Activated CD4-positive, alpha-beta memory T cell treated with anti-CD3 and anti-CD28 coated beads for 36 hours (primary cell): ENCODE results near the gene GPSM3. TPM values are rescaled to one million over a fixed set of nuclear protein-coding genes. Genes with fewer than 3 reads are reported as not detected.
"Not testable (repeated sequence)": the region's sequence is repeated elsewhere in the genome, so short reads cannot be mapped to it uniquely, and the experiment has no call there.

Experiments
- CTCF ChIA-PET: fragments of 350-600 bp; sonication (Branson Sonifier 250); formaldehyde crosslinking; loops from one replicate; lab custom pipeline; 2021; ENCODE audit warnings: antibody characterized with exemption, inconsistent platforms; lab: Charles Lee
- POLR2A ChIA-PET: fragments of 350-600 bp; sonication (Branson Sonifier 250); formaldehyde crosslinking; loops from one replicate; lab custom pipeline; 2021; ENCODE audit warnings: antibody characterized with exemption; lab: Charles Lee
- DNase-seq: peaks from one replicate; pipeline ENCODE4 v3.0.0-alpha.2; 2020
- H3K27ac Mint-ChIP-seq: one replicate; pipeline ENCODE4 v1.8.0; 2021; ENCODE audit warnings: mixed read lengths
- H3K27me3 Mint-ChIP-seq: one replicate; pipeline ENCODE4 v1.8.0; 2021; ENCODE audit warnings: mixed read lengths
- H3K36me3 Mint-ChIP-seq: one replicate; pipeline ENCODE4 v1.8.0; 2021; ENCODE audit warnings: mixed read lengths
- H3K4me1 Mint-ChIP-seq: one replicate; pipeline ENCODE4 v1.8.0; 2021; ENCODE audit warnings: low read depth, mixed read lengths
- H3K4me3 Mint-ChIP-seq: one replicate; pipeline ENCODE4 v1.8.0; 2021; ENCODE audit warnings: mild to moderate bottlenecking, mixed read lengths
- H3K9me3 Mint-ChIP-seq: one replicate; pipeline ENCODE4 v1.8.0; 2021; ENCODE audit warnings: mixed read lengths
- intact Hi-C: fragments of 100-400 bp; cut with micrococcal nuclease; formaldehyde crosslinking; loops from one replicate; pipeline ENCODE4 v1.15.1; 2023
- total RNA-seq, 2 experiments: library from RNA; stranded (reverse); gene quantifications; one replicate each; pipeline ENCODE4 v1.2.3, GENCODE V29; 2021

The GPSM3 gene
- total RNA-seq, 2 experiments from 2014 or later: 117 to 118 TPM

DNA sequence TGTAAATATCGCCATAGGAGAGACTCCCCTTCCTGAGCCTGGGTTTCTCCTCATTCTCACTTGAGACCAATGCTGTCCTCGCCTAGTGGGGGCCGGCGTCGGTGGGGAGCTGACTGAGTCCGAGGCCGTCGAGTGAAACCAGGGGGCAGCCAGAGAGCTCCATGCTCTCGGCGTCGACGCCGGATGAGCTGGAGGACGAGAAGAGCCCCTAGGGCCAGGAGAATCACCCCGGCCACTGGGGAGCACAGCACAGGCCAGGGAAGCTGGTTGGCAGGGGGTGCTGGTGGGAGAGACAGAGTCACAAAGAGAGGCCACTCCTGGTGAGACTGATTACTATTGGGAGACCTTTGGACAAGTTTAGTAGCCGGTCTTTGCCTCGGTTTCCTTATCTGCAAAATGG is 6.4 kb upstream of the GPSM3 start:
- Mint-ChIP-seq H3K27me3 (no peaks in the 10 kb centered on the region), H3K27ac (no peak overlapping the region), H3K4me3 (no peak overlapping the region), H3K9me3 (no peaks in the 10 kb centered on the region), H3K4me1 (peaks cover 18% of the 10 kb centered on the region), H3K36me3 (no peaks in the 10 kb centered on the region)
- intact Hi-C loops: loop anchor here (5.0 to 10.0 kb wide), 4 partner anchors 242 to 1216 kb away; partner anchors contain the start of genes CUTA, HSPA1B, LTA and NELFE
- CTCF ChIA-PET: no interaction called here
- POLR2A ChIA-PET: interaction anchor here (0.6 kb wide), 1 partner anchor 1644 kb away, joined by 3 read pairs; no protein-coding TSS in a partner anchor
- no peak for DNase-seq

DNA sequence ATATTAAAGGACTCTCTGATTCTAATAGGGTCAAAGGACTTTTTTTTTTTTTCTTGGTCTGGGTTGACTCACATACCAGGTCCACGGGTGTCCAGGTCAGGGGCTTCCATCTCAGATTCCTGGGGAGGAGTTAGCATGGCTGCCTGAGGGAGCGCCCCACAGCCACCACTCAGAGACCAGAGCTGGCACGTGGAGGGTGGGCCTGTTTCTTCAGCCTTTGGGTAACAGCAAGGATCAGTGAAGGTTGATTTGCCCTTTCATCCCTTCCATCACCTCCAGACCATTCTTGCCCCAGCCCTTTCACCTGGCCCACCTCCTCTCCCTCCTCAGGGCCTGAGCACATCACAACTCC is 5.9 kb upstream of the GPSM3 start:
- ChIA-PET POLR2A (no interaction called here), CTCF (no interaction called here)
- no peak overlapping the region for H3K27ac Mint-ChIP-seq
- DNase-seq: no peak
- no peak overlapping the region for H3K4me3 Mint-ChIP-seq
- H3K36me3 Mint-ChIP-seq: no peaks in the 10 kb centered on the region
- intact Hi-C loops: loop anchor here (5.0 to 10.0 kb wide), 4 partner anchors 241 to 1216 kb away; partner anchors contain the start of genes CUTA, HSPA1B, LTA and NELFE
- peaks cover 23% of the 10 kb centered on the region for H3K4me1 Mint-ChIP-seq
- H3K9me3 Mint-ChIP-seq: no peaks in the 10 kb centered on the region
- no peaks in the 10 kb centered on the region for H3K27me3 Mint-ChIP-seq

DNA sequence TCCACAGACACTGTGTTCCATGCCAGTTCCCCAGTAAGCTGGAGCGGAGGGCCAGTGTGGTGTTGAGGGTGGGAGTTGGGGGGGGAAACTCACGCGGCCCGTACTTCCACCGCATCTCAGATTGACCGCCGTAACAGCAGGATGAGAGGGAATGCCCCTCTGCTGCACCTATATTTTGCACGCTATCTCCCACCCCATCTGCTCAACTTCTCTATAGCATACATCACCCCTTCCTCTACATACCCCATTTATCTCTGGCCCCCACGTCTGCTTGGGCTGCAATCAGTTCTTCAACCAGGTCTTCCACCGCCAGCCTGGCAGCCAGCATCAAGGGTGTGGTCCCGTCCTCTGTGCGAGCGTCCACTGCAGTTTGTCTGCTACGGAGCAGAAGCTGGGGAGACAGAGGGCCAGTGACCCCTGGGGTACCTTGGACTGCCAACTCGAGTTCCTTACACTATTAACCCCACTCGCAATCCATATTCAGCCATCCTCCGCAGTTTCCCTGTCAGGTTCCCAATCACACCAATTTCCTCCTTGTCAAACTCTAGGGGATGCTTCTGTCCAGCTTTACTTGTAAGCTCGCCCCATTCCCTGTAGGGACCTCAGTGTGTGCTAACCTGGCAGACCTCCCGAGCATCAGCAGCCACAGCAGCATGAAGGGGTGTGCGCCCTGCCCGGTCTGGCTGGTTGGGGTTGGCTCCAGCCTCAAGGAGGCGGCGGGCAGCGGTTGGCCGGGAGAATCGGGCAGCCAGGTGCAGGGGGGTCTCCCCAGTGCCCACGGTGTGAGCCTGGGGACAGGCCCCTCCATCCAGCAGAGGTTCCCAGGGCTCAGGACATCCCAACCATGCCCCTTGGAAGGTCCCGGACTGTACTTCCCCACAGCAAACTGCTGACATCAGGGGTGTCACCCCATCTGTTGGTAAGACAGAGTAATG is 4.5 kb upstream of the GPSM3 start:
- intact Hi-C loops: loop anchor here (5.0 to 10.0 kb wide), 4 partner anchors 240 to 1218 kb away; partner anchors contain the start of genes CUTA, HSPA1B, LTA and NELFE

DNA sequence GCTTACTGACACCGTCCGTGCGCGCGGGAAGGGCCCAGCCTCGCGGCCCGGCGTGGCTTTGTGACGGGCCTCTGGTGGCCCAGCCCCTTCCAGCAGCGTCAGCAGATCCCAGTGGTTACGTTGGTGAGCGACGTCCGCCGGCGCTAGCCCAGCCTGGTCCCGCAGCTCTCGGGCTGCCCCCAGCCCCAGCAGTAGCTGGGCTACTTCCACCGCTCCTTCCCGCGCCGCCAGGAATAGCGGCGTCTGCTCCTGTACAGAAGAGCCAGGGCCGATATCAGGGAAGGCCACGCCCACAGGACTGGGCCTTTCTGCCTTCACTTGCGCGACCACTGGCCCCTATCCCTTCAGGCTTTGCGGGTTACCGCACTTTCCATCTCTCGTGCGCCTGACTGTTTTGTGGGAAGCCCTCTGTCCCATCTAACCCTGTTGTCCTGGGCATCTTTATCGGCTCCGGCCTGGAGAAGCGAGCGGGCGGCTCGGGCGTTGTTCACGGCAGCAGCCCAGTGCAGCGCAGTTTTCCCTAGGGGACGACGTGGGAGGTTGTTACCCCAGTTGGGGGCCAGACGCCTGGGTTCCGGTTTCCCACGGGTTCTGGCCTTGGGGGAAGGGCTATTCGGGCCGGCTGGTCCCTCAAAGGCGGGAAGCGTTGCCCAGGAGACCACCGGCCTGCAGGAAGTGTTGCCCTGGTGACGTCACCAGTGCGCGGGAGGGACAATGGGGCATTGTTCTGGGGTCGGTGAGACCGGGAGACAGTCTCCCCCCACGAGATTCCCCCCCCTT is 3.6 kb upstream of the GPSM3 start:
- Mint-ChIP-seq H3K4me1 (peaks cover 23% of the 10 kb centered on the region), H3K27me3 (no peaks in the 10 kb centered on the region), H3K9me3 (no peaks in the 10 kb centered on the region), H3K4me3 (peak overlapping the region; percentile 96), H3K36me3 (peaks cover 8% of the 10 kb centered on the region), H3K27ac (peak overlapping the region; percentile 98)
- ChIA-PET POLR2A (interaction anchor here (0.6 to 1.7 kb wide), 8 partner anchors 17 to 537 kb away, joined by 3 to 16 read pairs (median 4); partner anchors contain the start of genes AGPAT1, ATF6B and FKBPL), CTCF (interaction anchor here (0.6 to 2.5 kb wide), 20 partner anchors 10 to 1140 kb away, joined by 3 to 21 read pairs (median 4); partner anchors contain the start of genes AGPAT1, ATF6B, FKBPL and HLA-DMA)
- DNase-seq: peak; percentile 80
- intact Hi-C loops: loop anchor here (1.0 to 10.0 kb wide), 8 partner anchors 18 to 1219 kb away; partner anchors contain the start of genes ATF6B, CUTA, HSPA1B and LTA

More for the DNA sequence above, 4.5 kb upstream of the GPSM3 start:
- H3K27me3 Mint-ChIP-seq: no peaks in the 10 kb centered on the region
- POLR2A ChIA-PET: interaction anchor here (0.6 to 0.9 kb wide), 4 partner anchors 21 to 538 kb away, joined by 3 read pairs; partner anchors contain the start of gene AGPAT1
- peak overlapping the region; percentile 96 for H3K4me3 Mint-ChIP-seq
- no peak for DNase-seq
- no peaks in the 10 kb centered on the region for H3K36me3 Mint-ChIP-seq
- CTCF ChIA-PET: interaction anchor here (1.0 to 2.5 kb wide), 3 partner anchors 68 to 503 kb away, joined by 3 to 21 read pairs (median 3); partner anchors contain the start of genes ATF6B and FKBPL
- H3K9me3 Mint-ChIP-seq: no peaks in the 10 kb centered on the region
- H3K4me1 Mint-ChIP-seq: peaks cover 23% of the 10 kb centered on the region
- peak overlapping the region; percentile 98 for H3K27ac Mint-ChIP-seq

DNA sequence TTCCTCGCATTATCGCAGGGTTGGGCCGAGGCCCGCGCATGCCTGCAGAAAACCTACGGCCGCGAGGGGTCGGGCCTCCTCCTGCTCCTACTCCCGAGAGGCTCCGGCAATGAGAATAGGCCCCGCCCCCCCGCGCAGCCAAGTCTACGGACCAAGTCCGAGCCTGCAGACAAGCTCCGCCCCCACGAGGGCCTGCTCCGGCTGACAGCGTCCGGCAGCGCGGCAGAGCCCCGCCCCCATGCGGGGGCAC is 3.1 kb upstream of the GPSM3 start:
- H3K4me3 Mint-ChIP-seq: peak overlapping the region; percentile 96
- peak; percentile 100 for DNase-seq
- peak overlapping the region; percentile 98 for H3K27ac Mint-ChIP-seq
- intact Hi-C loops: loop anchor here (1.0 to 10.0 kb wide), 8 partner anchors 17 to 1219 kb away; partner anchors contain the start of genes ATF6B, CUTA, HSPA1B and LTA
- ChIA-PET POLR2A (interaction anchor here (1.2 to 1.7 kb wide), 5 partner anchors 16 to 68 kb away, joined by 4 to 16 read pairs (median 7); partner anchors contain the start of genes AGPAT1, ATF6B and FKBPL), CTCF (interaction anchor here (0.6 to 2.5 kb wide), 22 partner anchors 9 to 1141 kb away, joined by 3 to 21 read pairs (median 3); partner anchors contain the start of genes AGPAT1, ATF6B, FKBPL and HLA-DMA)
- H3K27me3 Mint-ChIP-seq: no peaks in the 10 kb centered on the region
- peaks cover 23% of the 10 kb centered on the region for H3K4me1 Mint-ChIP-seq
- no peaks in the 10 kb centered on the region for H3K9me3 Mint-ChIP-seq
- H3K36me3 Mint-ChIP-seq: peaks cover 11% of the 10 kb centered on the region

DNA sequence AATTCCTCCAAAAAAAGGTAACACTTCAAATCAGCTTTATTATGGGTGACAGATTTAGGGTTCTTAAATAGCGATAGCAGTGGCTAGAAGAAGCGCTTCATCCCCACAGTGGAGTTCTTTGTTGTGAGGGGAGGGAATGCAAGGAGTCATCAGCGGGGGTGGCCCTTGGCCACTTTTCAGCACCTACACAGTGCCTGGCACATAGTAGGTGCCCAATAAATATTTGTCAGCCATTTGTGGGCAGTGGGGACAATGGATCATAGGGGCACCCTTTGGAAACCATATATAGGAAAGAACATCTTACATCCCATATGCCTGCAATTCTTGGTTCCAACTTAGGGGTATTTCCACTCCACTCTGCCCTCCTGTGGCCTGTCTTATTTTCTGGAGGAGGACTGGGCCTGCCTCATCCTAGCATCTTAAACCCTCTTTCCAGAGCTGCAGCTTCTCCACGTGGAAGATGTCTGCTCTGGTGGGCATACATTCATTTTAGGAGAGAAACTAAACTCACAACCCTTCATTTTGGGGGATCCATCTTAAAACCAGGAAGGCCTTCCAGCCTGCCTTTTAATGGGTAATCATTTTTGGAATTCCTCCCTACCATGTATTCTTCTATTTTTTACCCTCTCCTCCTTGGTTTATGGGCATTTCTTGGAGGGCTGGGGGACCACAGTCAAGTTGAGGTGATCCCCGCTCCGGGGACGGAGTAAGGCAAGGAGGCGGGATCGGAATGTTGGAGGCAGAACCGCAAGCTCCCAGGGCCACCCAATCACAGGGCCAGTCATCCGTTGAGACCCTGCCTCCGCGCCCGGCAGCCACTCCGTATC is 2.6 kb upstream of the GPSM3 start:
- POLR2A ChIA-PET: interaction anchor here (1.2 to 1.7 kb wide), 5 partner anchors 16 to 67 kb away, joined by 4 to 16 read pairs (median 7); partner anchors contain the start of genes AGPAT1, ATF6B and FKBPL
- Mint-ChIP-seq H3K9me3 (no peaks in the 10 kb centered on the region), H3K36me3 (peaks cover 14% of the 10 kb centered on the region), H3K4me3 (peak overlapping the region; percentile 96), H3K27ac (peak overlapping the region; percentile 89), H3K4me1 (peaks cover 23% of the 10 kb centered on the region), H3K27me3 (no peaks in the 10 kb centered on the region)
- DNase-seq: peak; percentile 59
- CTCF ChIA-PET: interaction anchor here (0.6 to 2.5 kb wide), 22 partner anchors 9 to 1141 kb away, joined by 3 to 21 read pairs (median 3); partner anchors contain the start of genes AGPAT1, ATF6B, FKBPL and HLA-DMA
- intact Hi-C loops: loop anchor here (1.0 to 10.0 kb wide), 9 partner anchors 17 to 1220 kb away; partner anchors contain the start of genes ATF6B, CUTA, HSPA1B and LTA

DNA sequence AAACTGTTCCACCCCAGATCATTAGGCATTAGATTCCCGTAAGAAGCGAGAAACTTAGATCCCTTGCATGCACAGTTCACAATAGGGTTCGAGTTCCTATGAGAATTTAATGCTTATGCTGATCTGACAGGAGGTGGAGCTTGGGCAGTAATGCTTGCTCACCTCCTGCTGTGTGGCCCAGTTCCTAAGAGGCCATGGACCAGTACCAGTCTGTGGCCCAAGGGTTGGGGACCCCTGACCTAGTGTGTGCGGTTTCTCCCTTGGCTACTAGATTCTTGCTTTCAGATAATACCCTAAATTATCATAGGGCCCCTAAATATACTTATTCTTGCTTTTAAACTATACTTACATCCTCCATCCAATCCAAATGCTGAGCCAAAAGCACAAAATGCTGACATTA is 1.9 kb upstream of the GPSM3 start:
- Mint-ChIP-seq H3K36me3 (peaks cover 14% of the 10 kb centered on the region), H3K9me3 (no peaks in the 10 kb centered on the region), H3K4me3 (no peak overlapping the region), H3K27ac (peak overlapping the region; percentile 89), H3K4me1 (peaks cover 23% of the 10 kb centered on the region), H3K27me3 (no peaks in the 10 kb centered on the region)
- CTCF ChIA-PET: interaction anchor here (1.0 to 2.5 kb wide), 5 partner anchors 8 to 70 kb away, joined by 3 to 21 read pairs (median 7); partner anchors contain the start of genes ATF6B, FKBPL and PRRT1
- no peak for DNase-seq
- POLR2A ChIA-PET: interaction anchor here (1.6 to 1.7 kb wide), 2 partner anchors 15 to 66 kb away, joined by 7 to 9 read pairs; partner anchors contain the start of gene ATF6B
- intact Hi-C loops: loop anchor here (2.0 to 10.0 kb wide), 5 partner anchors 46 to 1220 kb away; partner anchors contain the start of genes CUTA, HSPA1B, LTA and PHF1

DNA sequence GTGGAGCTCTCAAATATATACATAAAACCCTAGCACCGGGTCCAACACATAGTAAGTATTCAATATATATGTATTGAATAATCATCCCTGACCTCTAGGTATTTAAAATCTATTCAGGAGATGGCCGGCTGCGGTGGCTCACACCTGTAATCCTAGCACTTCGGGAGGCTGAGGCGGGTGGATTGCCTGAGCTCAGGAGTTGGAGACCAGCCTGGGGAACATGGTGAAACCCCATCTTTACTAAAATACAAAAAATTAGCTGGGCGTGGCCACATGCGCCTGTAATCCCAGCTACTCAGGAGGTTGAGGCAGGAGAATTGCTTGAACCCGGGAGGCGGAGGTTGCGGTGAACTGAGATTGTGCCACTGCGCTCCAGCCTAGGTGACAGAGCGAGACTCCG is 653 bp upstream of the GPSM3 start:
- not testable (repeated sequence) for H3K9me3 Mint-ChIP-seq, H3K27me3 Mint-ChIP-seq, DNase-seq
- CTCF ChIA-PET: interaction anchor here (0.9 to 2.0 kb wide), 4 partner anchors 14 to 1084 kb away, joined by 3 to 7 read pairs (median 4); partner anchors contain the start of gene TAP2
- intact Hi-C loops: loop anchor here (5.0 to 10.0 kb wide), 4 partner anchors 368 to 1222 kb away; partner anchors contain the start of genes CUTA, HSPA1B, LTA and PHF1
- peaks cover 34% of the 10 kb centered on the region for H3K4me1 Mint-ChIP-seq
- H3K4me3 Mint-ChIP-seq: peak overlapping the region; percentile 92
- POLR2A ChIA-PET: interaction anchor here (0.8 to 8.5 kb wide), 2 partner anchors 15 to 45 kb away, joined by 3 to 57 read pairs; partner anchors contain the start of genes AGPAT1 and RNF5
- peaks cover 24% of the 10 kb centered on the region for H3K36me3 Mint-ChIP-seq
- peak overlapping the region; percentile 98 for H3K27ac Mint-ChIP-seq

DNA sequence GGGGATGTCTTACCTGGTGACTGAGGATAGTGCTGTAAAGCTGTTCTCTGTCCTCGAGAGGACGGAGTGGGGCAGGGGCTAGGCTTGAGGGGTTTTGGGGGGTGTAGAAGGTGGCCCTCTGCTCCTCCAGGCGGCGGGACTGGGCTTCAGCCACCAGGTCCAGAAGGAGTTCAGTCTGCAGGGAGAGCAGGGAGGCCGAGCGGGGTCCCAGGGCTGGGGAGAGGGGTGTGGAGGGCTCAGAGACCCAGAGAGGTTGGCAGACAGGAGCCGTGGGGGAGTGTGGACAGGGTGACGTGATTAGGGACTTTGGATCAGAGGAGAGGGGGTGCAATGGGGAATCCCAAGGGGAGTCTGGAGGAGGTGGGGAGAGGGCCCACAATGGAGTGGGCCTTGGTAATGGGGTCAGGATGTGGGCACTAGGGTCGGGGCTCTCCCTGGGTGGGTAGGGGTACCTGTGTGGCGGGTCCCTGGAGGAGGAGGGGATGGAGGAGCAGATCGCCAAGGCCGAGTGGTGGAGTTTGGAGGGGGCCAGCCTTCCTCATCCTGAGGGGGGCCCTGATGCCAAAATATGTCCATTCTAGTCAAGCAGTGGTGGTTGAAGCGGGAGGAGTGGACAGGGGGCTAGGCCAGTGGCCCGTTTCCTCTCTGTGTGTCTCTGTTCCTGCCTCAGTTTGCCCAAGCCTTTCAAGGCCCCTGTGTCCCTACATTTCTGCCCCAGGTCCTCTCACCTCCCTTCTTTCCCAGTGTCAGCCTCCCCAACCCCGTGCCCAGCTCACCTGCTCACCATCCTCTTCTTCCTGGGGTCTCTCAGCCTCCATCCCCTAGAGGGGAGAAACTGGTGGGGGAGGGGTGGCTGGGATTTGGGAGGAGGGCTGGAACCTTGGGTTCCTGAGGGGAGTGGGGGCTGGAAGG is 491 bp downstream of the GPSM3 start:
- ChIA-PET CTCF (interaction anchor here (1.2 to 2.0 kb wide), 3 partner anchors 13 to 647 kb away, joined by 3 to 7 read pairs (median 6); partner anchors contain the start of gene TAP2), POLR2A (interaction anchor here (0.7 to 8.5 kb wide), 2 partner anchors 14 to 44 kb away, joined by 3 to 57 read pairs; partner anchors contain the start of genes AGPAT1 and RNF5)
- Mint-ChIP-seq H3K9me3 (no peaks in the 10 kb centered on the region), H3K4me1 (peaks cover 43% of the 10 kb centered on the region), H3K4me3 (peak overlapping the region; percentile 92), H3K36me3 (peaks cover 33% of the 10 kb centered on the region), H3K27me3 (no peaks in the 10 kb centered on the region), H3K27ac (peak overlapping the region; percentile 98)
- intact Hi-C loops: loop anchor here (5.0 to 10.0 kb wide), 4 partner anchors 367 to 1223 kb away; partner anchors contain the start of genes CUTA, HSPA1B, LTA and PHF1
- DNase-seq: peak; percentile 49
